CD4-positive, alpha-beta T cell (primary cell): Measurements from ENCODE around the gene VPS51. TPM values are rescaled to one million over a fixed set of nuclear protein-coding genes. Genes with fewer than 3 reads are reported as not detected.

ENCODE experiments used
- ATAC-seq: fragments of 200-7000 bp; cut with Tn5 transposase; one replicate; pipeline ENCODE4 v1.10.0; 2022; ENCODE audit warnings: mild to moderate bottlenecking; ENCODE audit not compliant: poor library complexity
- CTCF ChIA-PET: fragments of 350-600 bp; sonication (Branson Sonifier 250); formaldehyde crosslinking; loops from one replicate; lab custom pipeline; 2021; ENCODE audit warnings: antibody characterized with exemption, inconsistent platforms; lab: Charles Lee
- POLR2A ChIA-PET: fragments of 350-600 bp; sonication (Branson Sonifier 250); formaldehyde crosslinking; loops from one replicate; lab custom pipeline; 2021; ENCODE audit warnings: antibody characterized with exemption, inconsistent platforms; lab: Charles Lee
- DNase-seq, 14 experiments: peaks; one replicate each; pipeline ENCODE4 v3.0.0-alpha.2; 2013 to 2020; ENCODE audit warnings: mixed read lengths in 2 of 14
- H3K27ac ChIP-seq, 2 donors: one replicate each; pipeline versions ENCODE4 v1.5.1 to v1.7.0; 2013; ENCODE audit warnings: low read length in 2 of 2, low read depth in 1 of 2, mild to moderate bottlenecking in 1 of 2
- H3K27me3 ChIP-seq, 2 experiments: 1 replicate in 1 of 2; 2 replicates in 1 of 2; pipeline versions ENCODE4 v1.6.1 to v1.7.0; 2013; ENCODE audit warnings: low read length in 2 of 2, control low read depth in 1 of 2, mild to moderate bottlenecking in 1 of 2, moderate library complexity in 1 of 2; ENCODE audit not compliant: insufficient read depth in 2 of 2, control insufficient read depth in 1 of 2
- H3K36me3 ChIP-seq: one replicate; pipeline ENCODE4 v1.6.1; 2013; ENCODE audit warnings: low read length, control low read depth; ENCODE audit not compliant: insufficient read depth
- H3K4me1 ChIP-seq: one replicate; pipeline ENCODE4 v1.6.1; 2013; ENCODE audit warnings: low read length, control low read depth; ENCODE audit not compliant: insufficient read depth
- H3K4me3 ChIP-seq: one replicate; pipeline ENCODE4 v1.5.1; 2013; ENCODE audit warnings: mild to moderate bottlenecking, low read length, moderate library complexity
- H3K9me3 ChIP-seq, 2 experiments: 1 replicate in 1 of 2; 2 replicates in 1 of 2; pipeline versions ENCODE4 v1.6.1 to v1.7.0; 2013; ENCODE audit warnings: low read length in 2 of 2, mild to moderate bottlenecking in 2 of 2, control low read depth in 1 of 2, moderate library complexity in 1 of 2; ENCODE audit not compliant: control insufficient read depth in 1 of 2, insufficient read depth in 1 of 2
- H3K27ac Mint-ChIP-seq: one replicate; pipeline ENCODE4 v1.8.0; 2020; ENCODE audit warnings: mixed read lengths
- H3K27me3 Mint-ChIP-seq: one replicate; pipeline ENCODE4 v1.8.0; 2021; ENCODE audit warnings: mixed read lengths
- H3K36me3 Mint-ChIP-seq: one replicate; pipeline ENCODE4 v1.8.0; 2021; ENCODE audit warnings: low read depth, mixed read lengths
- H3K4me1 Mint-ChIP-seq: one replicate; pipeline ENCODE4 v1.8.0; 2021; ENCODE audit warnings: low read depth, mixed read lengths
- H3K4me3 Mint-ChIP-seq: one replicate; pipeline ENCODE4 v1.8.0; 2020; ENCODE audit warnings: mild to moderate bottlenecking, mixed read lengths
- H3K9me3 Mint-ChIP-seq: one replicate; pipeline ENCODE4 v1.8.0; 2020; ENCODE audit warnings: mixed read lengths
- intact Hi-C, 2 experiments: fragments of 100-400 bp; cut with DNase I in 1 of 2; cut with micrococcal nuclease in 1 of 2; formaldehyde crosslinking; loops; one replicate each; pipeline versions ENCODE4 v1.15.1 to v1.9.0; 2023 to 2025; cut with DNase I, micrococcal nuclease
- total RNA-seq, 174 experiments: library from RNA in 2 of 174; stranded (reverse) in 2 of 174; gene quantifications; one replicate each; pipeline ENCODE4 v1.2.3 and lab custom pipeline; 2021 to 2026
- TF ChIP-seq, protein P1 (sequence below): fragments of 200-600 bp; IDR thresholded peaks from one replicate; pipeline ENCODE4 v1.8.0; 2022; ENCODE audit warnings: antibody characterized with exemption, mild to moderate bottlenecking

VPS51 gene
- total RNA-seq, 2 experiments from 2014 or later, result 243 to 246 TPM

DNA sequence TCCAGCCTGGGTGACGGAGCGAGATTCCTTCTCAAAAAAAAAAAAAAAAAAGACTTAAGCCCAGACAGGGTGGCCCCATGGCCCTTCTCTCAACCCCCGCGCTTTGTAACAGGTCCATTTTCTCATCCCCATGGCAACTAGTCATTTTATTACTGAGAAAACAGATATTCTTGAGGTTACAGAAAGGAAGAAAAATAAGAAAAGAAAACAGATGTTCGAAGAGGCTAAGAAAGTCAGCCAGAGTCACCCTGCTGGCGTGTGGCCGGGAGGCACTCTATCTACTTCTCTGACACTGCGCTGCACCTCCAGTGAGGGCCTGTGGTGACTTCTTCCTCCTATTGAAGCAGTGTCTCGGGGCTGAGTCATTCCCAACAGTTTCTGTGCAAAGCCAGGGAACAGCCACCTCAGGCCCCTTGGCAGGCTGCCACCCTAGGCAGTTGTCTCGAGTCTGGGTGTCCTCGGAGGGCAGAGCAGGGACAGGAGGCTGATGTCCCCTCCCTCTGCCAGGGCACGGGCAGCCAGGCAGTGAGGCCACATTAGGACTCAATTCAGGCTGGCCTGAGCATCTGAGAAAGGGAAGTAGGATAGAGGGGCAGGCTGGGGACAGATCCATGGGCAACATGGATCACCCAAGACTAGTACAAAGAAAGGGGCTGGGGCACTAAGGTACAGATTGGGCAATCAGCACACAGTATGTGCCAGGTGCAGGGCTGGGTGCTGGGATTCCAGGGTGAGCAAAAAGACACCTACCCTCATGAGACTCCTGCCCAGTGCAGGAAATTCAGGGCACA lies 54.7 kb downstream of the VPS51 start:
- POLR2A ChIA-PET, result no interaction called here
- Histone ChIP-seq H3K36me3 (no peaks in the 10 kb centered on the region), H3K27ac (no peak overlapping the region), H3K27me3 (no peaks in the 10 kb centered on the region), H3K4me1 (no peaks in the 10 kb centered on the region), H3K9me3 (no peaks in the 10 kb centered on the region), H3K4me3 (no peak overlapping the region)
- CTCF ChIA-PET, result no interaction called here
- Mint-ChIP-seq H3K4me3 (no peak overlapping the region), H3K27me3 (no peaks in the 10 kb centered on the region), H3K27ac (no peak overlapping the region), H3K9me3 (no peaks in the 10 kb centered on the region), H3K36me3 (no peaks in the 10 kb centered on the region), H3K4me1 (no peaks in the 10 kb centered on the region)
- TF ChIP-seq, protein P1, sequence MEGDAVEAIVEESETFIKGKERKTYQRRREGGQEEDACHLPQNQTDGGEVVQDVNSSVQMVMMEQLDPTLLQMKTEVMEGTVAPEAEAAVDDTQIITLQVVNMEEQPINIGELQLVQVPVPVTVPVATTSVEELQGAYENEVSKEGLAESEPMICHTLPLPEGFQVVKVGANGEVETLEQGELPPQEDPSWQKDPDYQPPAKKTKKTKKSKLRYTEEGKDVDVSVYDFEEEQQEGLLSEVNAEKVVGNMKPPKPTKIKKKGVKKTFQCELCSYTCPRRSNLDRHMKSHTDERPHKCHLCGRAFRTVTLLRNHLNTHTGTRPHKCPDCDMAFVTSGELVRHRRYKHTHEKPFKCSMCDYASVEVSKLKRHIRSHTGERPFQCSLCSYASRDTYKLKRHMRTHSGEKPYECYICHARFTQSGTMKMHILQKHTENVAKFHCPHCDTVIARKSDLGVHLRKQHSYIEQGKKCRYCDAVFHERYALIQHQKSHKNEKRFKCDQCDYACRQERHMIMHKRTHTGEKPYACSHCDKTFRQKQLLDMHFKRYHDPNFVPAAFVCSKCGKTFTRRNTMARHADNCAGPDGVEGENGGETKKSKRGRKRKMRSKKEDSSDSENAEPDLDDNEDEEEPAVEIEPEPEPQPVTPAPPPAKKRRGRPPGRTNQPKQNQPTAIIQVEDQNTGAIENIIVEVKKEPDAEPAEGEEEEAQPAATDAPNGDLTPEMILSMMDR, result no peak
- ATAC-seq, result no peak
- peak in 3 of 14 experiments; percentile 18 to 74 (median 69) for DNase-seq
- intact Hi-C loops, result loop anchor here in 1 of 2 experiments (5.0 kb wide), 1 partner anchor 147 kb away; no protein-coding TSS in a partner anchor

DNA sequence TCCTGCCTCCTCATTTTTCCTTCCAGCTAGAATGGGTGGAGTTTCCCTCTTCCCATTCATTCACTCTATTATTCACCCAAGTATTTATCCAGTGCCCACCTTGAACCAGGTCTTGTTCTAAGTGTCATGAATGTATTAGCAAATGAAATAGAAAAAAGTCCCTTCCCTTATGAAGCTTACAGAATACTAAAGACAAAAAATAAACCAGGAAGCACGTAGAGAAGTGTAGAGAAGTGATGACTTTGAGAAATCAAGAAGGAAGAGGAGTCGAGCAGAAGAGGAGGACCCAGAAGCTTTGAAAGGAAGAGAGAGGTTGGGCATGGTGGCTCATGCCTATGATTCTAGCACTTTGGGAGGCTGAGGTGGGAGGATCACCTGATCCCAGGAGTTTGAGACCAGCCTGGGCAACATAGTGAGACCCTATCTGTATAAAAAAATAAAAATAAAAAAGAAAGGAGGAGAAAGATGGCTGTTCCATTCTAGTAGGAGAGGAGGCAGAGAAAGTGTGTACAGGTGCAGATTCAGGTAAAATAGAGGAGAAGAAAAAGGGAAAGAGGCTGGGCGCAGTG lies 55.4 kb downstream of the VPS51 start:
- ChIA-PET CTCF (no interaction called here), POLR2A (interaction anchor here (0.7 kb wide), 1 partner anchor 16 kb away, joined by 3 read pairs; no protein-coding TSS in a partner anchor)
- Mint-ChIP-seq H3K27ac (no peak overlapping the region), H3K9me3 (no peaks in the 10 kb centered on the region), H3K4me3 (no peak overlapping the region), H3K27me3 (no peaks in the 10 kb centered on the region), H3K36me3 (no peaks in the 10 kb centered on the region), H3K4me1 (no peaks in the 10 kb centered on the region)
- ATAC-seq (no peak), DNase-seq (no peak)
- no peak overlapping the region for H3K27ac ChIP-seq
- no peaks in the 10 kb centered on the region for H3K4me1 ChIP-seq
- no peak overlapping the region for H3K4me3 ChIP-seq
- intact Hi-C loops, result loop anchor here in 1 of 2 experiments (5.0 kb wide), 1 partner anchor 146 kb away; no protein-coding TSS in a partner anchor
- TF ChIP-seq, protein P1, result no peak
- no peaks in the 10 kb centered on the region for H3K9me3 ChIP-seq
- H3K36me3 ChIP-seq, result no peaks in the 10 kb centered on the region
- no peaks in the 10 kb centered on the region for H3K27me3 ChIP-seq

DNA sequence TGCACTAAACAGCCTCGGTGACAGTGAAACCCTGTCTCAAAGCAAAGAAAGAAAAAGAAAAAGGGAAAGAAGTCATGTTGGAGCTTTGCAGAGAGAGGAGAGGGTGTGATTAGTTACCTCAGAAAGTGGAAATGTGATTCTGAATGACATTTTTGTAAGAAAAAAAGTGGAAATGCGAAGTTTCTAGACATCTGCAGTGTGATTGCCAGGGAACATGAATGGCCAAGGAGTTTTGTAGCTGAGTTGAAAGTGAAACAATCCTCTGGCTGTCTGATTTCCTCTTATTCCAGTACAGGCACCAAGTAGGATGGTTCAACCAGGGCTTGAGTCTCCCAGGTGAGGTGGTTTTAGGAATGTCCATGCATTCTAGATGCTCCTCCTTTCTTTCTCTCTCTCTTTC lies 56.1 kb downstream of the VPS51 start:
- no peak overlapping the region for H3K27ac ChIP-seq
- H3K4me3 ChIP-seq, result no peak overlapping the region
- Mint-ChIP-seq H3K4me3 (no peak overlapping the region), H3K27ac (no peak overlapping the region), H3K36me3 (no peaks in the 10 kb centered on the region), H3K27me3 (no peaks in the 10 kb centered on the region), H3K9me3 (no peaks in the 10 kb centered on the region), H3K4me1 (no peaks in the 10 kb centered on the region)
- TF ChIP-seq, protein P1, result no peak
- ATAC-seq, result no peak
- H3K36me3 ChIP-seq, result no peaks in the 10 kb centered on the region
- ChIA-PET POLR2A (interaction anchor here (0.7 kb wide), 1 partner anchor 17 kb away, joined by 3 read pairs; no protein-coding TSS in a partner anchor), CTCF (no interaction called here)
- no peaks in the 10 kb centered on the region for H3K4me1 ChIP-seq
- DNase-seq, result no peak
- no peaks in the 10 kb centered on the region for H3K27me3 ChIP-seq
- H3K9me3 ChIP-seq, result no peaks in the 10 kb centered on the region
- intact Hi-C loops, result loop anchor here in 1 of 2 experiments (5.0 kb wide), 1 partner anchor 145 kb away; no protein-coding TSS in a partner anchor
